Measurements from ENCODE around the gene HEXIM2.

DNA sequence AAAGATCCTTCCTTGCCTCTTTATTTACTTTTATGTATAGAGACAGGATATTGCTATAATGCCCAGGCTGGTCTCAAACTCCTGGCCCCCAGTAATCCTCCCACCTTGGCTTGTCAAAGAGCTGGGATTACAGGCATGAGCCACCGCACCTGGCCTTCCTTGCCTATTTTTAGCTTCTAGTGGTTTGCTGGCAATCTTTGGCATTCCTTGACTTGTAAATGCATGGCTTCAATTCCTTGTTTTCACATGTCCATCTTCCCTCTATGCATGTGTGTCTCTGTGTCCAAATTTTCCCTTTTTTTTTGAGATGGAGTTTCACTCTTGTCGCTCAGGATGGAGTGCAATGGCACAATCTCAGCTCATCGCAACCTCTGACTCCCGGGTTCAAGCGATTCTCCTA is 22.5 kb downstream of the HEXIM2 start:
- TF ChIP-seq, protein P1, sequence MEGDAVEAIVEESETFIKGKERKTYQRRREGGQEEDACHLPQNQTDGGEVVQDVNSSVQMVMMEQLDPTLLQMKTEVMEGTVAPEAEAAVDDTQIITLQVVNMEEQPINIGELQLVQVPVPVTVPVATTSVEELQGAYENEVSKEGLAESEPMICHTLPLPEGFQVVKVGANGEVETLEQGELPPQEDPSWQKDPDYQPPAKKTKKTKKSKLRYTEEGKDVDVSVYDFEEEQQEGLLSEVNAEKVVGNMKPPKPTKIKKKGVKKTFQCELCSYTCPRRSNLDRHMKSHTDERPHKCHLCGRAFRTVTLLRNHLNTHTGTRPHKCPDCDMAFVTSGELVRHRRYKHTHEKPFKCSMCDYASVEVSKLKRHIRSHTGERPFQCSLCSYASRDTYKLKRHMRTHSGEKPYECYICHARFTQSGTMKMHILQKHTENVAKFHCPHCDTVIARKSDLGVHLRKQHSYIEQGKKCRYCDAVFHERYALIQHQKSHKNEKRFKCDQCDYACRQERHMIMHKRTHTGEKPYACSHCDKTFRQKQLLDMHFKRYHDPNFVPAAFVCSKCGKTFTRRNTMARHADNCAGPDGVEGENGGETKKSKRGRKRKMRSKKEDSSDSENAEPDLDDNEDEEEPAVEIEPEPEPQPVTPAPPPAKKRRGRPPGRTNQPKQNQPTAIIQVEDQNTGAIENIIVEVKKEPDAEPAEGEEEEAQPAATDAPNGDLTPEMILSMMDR (conservative IDR thresholded peaks at IDR 0.05; ENCODE audit: low read depth, low read length) = no peak
- TF ChIP-seq POLR2A (IDR thresholded peaks at IDR 0.05; ENCODE audit: low read depth, low read length) (no peak), FOS (IDR thresholded peaks at IDR 0.05; ENCODE audit: low read depth, low read length) (no peak), RFX5 (IDR thresholded peaks at IDR 0.05; ENCODE audit: low read depth, low read length) (no peak), RAD21 (IDR thresholded peaks at IDR 0.05; ENCODE audit: low read length) (no peak), MXI1 (IDR thresholded peaks at IDR 0.05; ENCODE audit: borderline replicate concordance, low read depth, low read length) (no peak)
- TF ChIP-seq, protein P2, sequence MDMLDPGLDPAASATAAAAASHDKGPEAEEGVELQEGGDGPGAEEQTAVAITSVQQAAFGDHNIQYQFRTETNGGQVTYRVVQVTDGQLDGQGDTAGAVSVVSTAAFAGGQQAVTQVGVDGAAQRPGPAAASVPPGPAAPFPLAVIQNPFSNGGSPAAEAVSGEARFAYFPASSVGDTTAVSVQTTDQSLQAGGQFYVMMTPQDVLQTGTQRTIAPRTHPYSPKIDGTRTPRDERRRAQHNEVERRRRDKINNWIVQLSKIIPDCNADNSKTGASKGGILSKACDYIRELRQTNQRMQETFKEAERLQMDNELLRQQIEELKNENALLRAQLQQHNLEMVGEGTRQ (IDR thresholded peaks at IDR 0.05; ENCODE audit: low read depth, low read length) = no peak

All from IMR-90 (cell line).